ENCODE results near the gene TMEM167A. TPM values are rescaled to one million over a fixed set of nuclear protein-coding genes. Genes with fewer than 3 reads are reported as not detected.
"Not testable (repeated sequence)": the region's sequence is repeated elsewhere in the genome, so short reads cannot be mapped to it uniquely, and the experiment has no call there.

TMEM167A gene
- total and polyA plus RNA-seq, 12 donors, result 23.9 to 164 (median 86.1) TPM

- DNase-seq, result no peak
- intact Hi-C loops (cut with DNase I), result no loop called here
- H3K27ac ChIP-seq, result no peak overlapping the region
- H3K9me3 ChIP-seq (replicated peaks in 1 of 3), result no peaks in the 10 kb centered on the region
- TF ChIP-seq POLR2A (IDR thresholded peaks at IDR 0.05) (no peak), CTCF (IDR thresholded peaks at IDR 0.05) (no peak)
- no peaks in the 10 kb centered on the region for H3K27me3 ChIP-seq
- H3K4me3 ChIP-seq, result no peak overlapping the region
- no peaks in the 10 kb centered on the region for H3K36me3 ChIP-seq (replicated peaks in 1 of 2)
- peaks cover 22 to 73% of the 10 kb centered on the region in 2 donors for H3K4me1 ChIP-seq (replicated peaks in 1 of 2)
- 82 to 91% (median 85%) methylated on average over 2 of the region's 2 CpGs for WGBS, 4 donors
These were observed 7.9 kb downstream of the TMEM167A start for GRCh38 chr5:83069096-83069799.

GRCh38 chr5:83067377-83067776 lies 9.8 kb downstream of the TMEM167A start:
- H3K27ac ChIP-seq; H3K4me3 ChIP-seq; DNase-seq; intact Hi-C loops (cut with DNase I); H3K36me3 ChIP-seq (replicated peaks in 1 of 2); H3K27me3 ChIP-seq; H3K9me3 ChIP-seq (replicated peaks in 1 of 3): not testable (repeated sequence)
- WGBS, 4 donors, result 96 to 99% (median 98%) methylated on average over 4 of the region's 4 CpGs
- H3K4me1 ChIP-seq (replicated peaks in 1 of 2), result peaks cover 17 to 57% of the 10 kb centered on the region in 2 donors

GRCh38 chr5:83066548-83067110 lies 10.6 kb downstream of the TMEM167A start:
- Histone ChIP-seq H3K27me3 (no peaks in the 10 kb centered on the region), H3K4me1 (replicated peaks in 1 of 2) (peaks cover 9 to 49% of the 10 kb centered on the region in 2 donors), H3K36me3 (replicated peaks in 1 of 2) (no peaks in the 10 kb centered on the region), H3K9me3 (replicated peaks in 1 of 3) (no peaks in the 10 kb centered on the region), H3K4me3 (no peak overlapping the region), H3K27ac (no peak overlapping the region)
- TF ChIP-seq POLR2A (IDR thresholded peaks at IDR 0.05), result no peak
- no peak for TF ChIP-seq CTCF (IDR thresholded peaks at IDR 0.05)
- WGBS, 4 donors, result 89 to 98% (median 91%) methylated on average over 3 of the region's 3 CpGs
- intact Hi-C loops (cut with DNase I), result no loop called here
- no peak for DNase-seq

GRCh38 chr5:83059341-83059740 lies 17.9 kb downstream of the TMEM167A start:
- intact Hi-C loops (cut with DNase I), result no loop called here
- Histone ChIP-seq H3K27ac (no peak overlapping the region), H3K36me3 (replicated peaks in 1 of 2) (no peaks in the 10 kb centered on the region), H3K27me3 (no peaks in the 10 kb centered on the region), H3K4me1 (replicated peaks in 1 of 2) (peaks cover 0 to 10% of the 10 kb centered on the region in 2 donors), H3K4me3 (no peak overlapping the region), H3K9me3 (replicated peaks in 1 of 3) (no peaks in the 10 kb centered on the region)
- 69 to 85% (median 78%) methylated on average over 2 of the region's 2 CpGs for WGBS, 4 donors
- no peak for TF ChIP-seq POLR2A (IDR thresholded peaks at IDR 0.05)
- TF ChIP-seq CTCF (IDR thresholded peaks at IDR 0.05), result no peak
- DNase-seq, result no peak

- Histone ChIP-seq H3K27me3 (no peaks in the 10 kb centered on the region), H3K4me3 (no peak overlapping the region), H3K27ac (no peak overlapping the region), H3K4me1 (replicated peaks in 1 of 2) (peaks cover 0 to 10% of the 10 kb centered on the region in 2 donors), H3K36me3 (replicated peaks in 1 of 2) (no peaks in the 10 kb centered on the region), H3K9me3 (replicated peaks in 1 of 3) (no peaks in the 10 kb centered on the region)
- DNase-seq, result no peak
- intact Hi-C loops (cut with DNase I), result no loop called here
- no peak for TF ChIP-seq POLR2A (IDR thresholded peaks at IDR 0.05)
- TF ChIP-seq CTCF (IDR thresholded peaks at IDR 0.05), result no peak
These were observed 18.5 kb downstream of the TMEM167A start for GRCh38 chr5:83058726-83059125.
